ENCODE data around the gene UGT1A7.
"Not testable (repeated sequence)": the region's sequence is repeated elsewhere in the genome, so short reads cannot be mapped to it uniquely, and the experiment has no call there.

GRCh38 chr2:233700842-233701241, 19.1 kb downstream of the UGT1A7 start:
- TF ChIP-seq, protein P1, sequence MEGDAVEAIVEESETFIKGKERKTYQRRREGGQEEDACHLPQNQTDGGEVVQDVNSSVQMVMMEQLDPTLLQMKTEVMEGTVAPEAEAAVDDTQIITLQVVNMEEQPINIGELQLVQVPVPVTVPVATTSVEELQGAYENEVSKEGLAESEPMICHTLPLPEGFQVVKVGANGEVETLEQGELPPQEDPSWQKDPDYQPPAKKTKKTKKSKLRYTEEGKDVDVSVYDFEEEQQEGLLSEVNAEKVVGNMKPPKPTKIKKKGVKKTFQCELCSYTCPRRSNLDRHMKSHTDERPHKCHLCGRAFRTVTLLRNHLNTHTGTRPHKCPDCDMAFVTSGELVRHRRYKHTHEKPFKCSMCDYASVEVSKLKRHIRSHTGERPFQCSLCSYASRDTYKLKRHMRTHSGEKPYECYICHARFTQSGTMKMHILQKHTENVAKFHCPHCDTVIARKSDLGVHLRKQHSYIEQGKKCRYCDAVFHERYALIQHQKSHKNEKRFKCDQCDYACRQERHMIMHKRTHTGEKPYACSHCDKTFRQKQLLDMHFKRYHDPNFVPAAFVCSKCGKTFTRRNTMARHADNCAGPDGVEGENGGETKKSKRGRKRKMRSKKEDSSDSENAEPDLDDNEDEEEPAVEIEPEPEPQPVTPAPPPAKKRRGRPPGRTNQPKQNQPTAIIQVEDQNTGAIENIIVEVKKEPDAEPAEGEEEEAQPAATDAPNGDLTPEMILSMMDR (IDR thresholded peaks at IDR 0.05; ENCODE audit: low read depth, low read length), result not testable (repeated sequence)
- not testable (repeated sequence) for TF ChIP-seq EZH2phosphoT487 (IDR thresholded peaks at IDR 0.05; ENCODE audit: low read depth)
